Panc1 (cell line): Measurements from ENCODE around the gene MMP24OS.

ENCODE experiments used
- CTCF ChIP-seq: fragments of 450-650 bp; IDR thresholded peaks from 2 replicates; pipeline ENCODE4 v1.5.1; 2017; ENCODE audit warnings: mild to moderate bottlenecking
- POLR2AphosphoS5 ChIP-seq: IDR thresholded peaks from 2 replicates; pipeline ENCODE4 v1.6.1; 2012; ENCODE audit warnings: mild to moderate bottlenecking, low read depth, low read length, moderate library complexity
- SIN3A ChIP-seq: IDR thresholded peaks from 2 replicates; pipeline ENCODE4 v1.6.1; 2012; ENCODE audit warnings: low read depth, mild to moderate bottlenecking, low read length, moderate library complexity, borderline replicate concordance; ENCODE audit not compliant: insufficient read depth
- TCF7L2 ChIP-seq: IDR thresholded peaks from 2 replicates; pipeline ENCODE4 v1.6.1; 2011; ENCODE audit warnings: mild to moderate bottlenecking, low read depth, low read length, inconsistent platforms
- TF ChIP-seq, protein P1 (sequence below), 2 experiments: IDR thresholded peaks; 2 replicates each; pipeline ENCODE4 v1.6.1; 2011 to 2012; ENCODE audit warnings: low read depth in 2 of 2, control low read depth in 1 of 2, low read length in 1 of 2, mild to moderate bottlenecking in 1 of 2, moderate library complexity in 1 of 2; ENCODE audit not compliant: insufficient read depth in 1 of 2

DNA sequence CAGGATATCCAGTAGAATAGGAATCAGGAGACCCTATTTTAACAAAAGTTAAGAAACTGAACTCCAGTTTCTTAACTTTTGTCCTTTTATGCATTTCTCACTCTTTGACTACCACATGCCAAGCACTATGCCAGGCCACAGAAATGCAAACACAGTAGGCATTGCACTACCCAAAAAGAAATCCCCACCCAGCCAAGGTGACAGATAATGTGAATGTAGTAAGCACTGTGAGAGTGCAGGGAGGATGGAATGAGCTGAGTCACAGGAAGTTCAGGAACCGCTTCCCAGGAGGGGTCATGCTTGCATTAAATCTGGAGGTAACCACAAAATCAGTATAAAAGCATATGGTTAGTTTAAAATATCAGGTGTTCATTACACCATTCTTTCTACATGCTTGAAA, 34.4 kb upstream of the MMP24OS start:
- no peak for TF ChIP-seq CTCF
- TF ChIP-seq POLR2AphosphoS5: no peak
- TF ChIP-seq, protein P1, sequence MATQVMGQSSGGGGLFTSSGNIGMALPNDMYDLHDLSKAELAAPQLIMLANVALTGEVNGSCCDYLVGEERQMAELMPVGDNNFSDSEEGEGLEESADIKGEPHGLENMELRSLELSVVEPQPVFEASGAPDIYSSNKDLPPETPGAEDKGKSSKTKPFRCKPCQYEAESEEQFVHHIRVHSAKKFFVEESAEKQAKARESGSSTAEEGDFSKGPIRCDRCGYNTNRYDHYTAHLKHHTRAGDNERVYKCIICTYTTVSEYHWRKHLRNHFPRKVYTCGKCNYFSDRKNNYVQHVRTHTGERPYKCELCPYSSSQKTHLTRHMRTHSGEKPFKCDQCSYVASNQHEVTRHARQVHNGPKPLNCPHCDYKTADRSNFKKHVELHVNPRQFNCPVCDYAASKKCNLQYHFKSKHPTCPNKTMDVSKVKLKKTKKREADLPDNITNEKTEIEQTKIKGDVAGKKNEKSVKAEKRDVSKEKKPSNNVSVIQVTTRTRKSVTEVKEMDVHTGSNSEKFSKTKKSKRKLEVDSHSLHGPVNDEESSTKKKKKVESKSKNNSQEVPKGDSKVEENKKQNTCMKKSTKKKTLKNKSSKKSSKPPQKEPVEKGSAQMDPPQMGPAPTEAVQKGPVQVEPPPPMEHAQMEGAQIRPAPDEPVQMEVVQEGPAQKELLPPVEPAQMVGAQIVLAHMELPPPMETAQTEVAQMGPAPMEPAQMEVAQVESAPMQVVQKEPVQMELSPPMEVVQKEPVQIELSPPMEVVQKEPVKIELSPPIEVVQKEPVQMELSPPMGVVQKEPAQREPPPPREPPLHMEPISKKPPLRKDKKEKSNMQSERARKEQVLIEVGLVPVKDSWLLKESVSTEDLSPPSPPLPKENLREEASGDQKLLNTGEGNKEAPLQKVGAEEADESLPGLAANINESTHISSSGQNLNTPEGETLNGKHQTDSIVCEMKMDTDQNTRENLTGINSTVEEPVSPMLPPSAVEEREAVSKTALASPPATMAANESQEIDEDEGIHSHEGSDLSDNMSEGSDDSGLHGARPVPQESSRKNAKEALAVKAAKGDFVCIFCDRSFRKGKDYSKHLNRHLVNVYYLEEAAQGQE (IDR thresholded peaks at IDR 0.05; ENCODE audit: insufficient read depth in 1 of 2, low read depth in 2 of 2, low read length in 1 of 2): no peak
- TF ChIP-seq SIN3A: no peak
- no peak for TF ChIP-seq TCF7L2
